ENCODE data around the gene PCNT. TPM values are rescaled to one million over a fixed set of nuclear protein-coding genes. Genes with fewer than 3 reads are reported as not detected.
A peak's percentile ranks its signal among the peaks of the same experiment; 100 is the strongest.

The PCNT gene
- total and polyA plus RNA-seq, 10 of the 15 experiments (the other 5 are each of a cell fraction or from before 2014, with no cell fraction given): 2.9 to 39.6 (median 20.5) TPM

- TF ChIP-seq, protein P1, sequence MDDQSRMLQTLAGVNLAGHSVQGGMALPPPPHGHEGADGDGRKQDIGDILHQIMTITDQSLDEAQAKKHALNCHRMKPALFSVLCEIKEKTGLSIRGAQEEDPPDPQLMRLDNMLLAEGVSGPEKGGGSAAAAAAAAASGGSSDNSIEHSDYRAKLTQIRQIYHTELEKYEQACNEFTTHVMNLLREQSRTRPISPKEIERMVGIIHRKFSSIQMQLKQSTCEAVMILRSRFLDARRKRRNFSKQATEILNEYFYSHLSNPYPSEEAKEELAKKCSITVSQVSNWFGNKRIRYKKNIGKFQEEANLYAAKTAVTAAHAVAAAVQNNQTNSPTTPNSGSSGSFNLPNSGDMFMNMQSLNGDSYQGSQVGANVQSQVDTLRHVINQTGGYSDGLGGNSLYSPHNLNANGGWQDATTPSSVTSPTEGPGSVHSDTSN (IDR thresholded peaks at IDR 0.05; ENCODE audit: insufficient replicate concordance, low read depth, low read length): no peak
These were observed 3.6 kb upstream of the PCNT start (continued) for GRCh38 chr21:46320331-46320801.

GRCh38 chr21:46322351-46323226 is 1.4 kb upstream of the PCNT start:
- WGBS (ENCODE audit: insufficient coverage, insufficient replicate concordance, low lambda C conversion rate, missing lambda C conversion rate): under 1% methylated on average over 50 of the region's 50 CpGs
- no peaks in the 10 kb centered on the region for H4K20me1 ChIP-seq (ENCODE audit: control insufficient read depth, insufficient read depth)
- H3K27me3 ChIP-seq (replicated peaks in 1 of 2; ENCODE audit: control insufficient read depth in 2 of 2, insufficient read depth in 2 of 2, low read length in 1 of 2): no peaks in the 10 kb centered on the region
- FAIRE-seq (no peak), ATAC-seq (no peak), DNase-seq (ENCODE audit: low read depth, low spot score) (no peak)
- intact Hi-C loops (cut with micrococcal nuclease; ENCODE audit: unreplicated experiment) (loop anchor here (1.0 to 5.0 kb wide), 3 partner anchors 36 to 135 kb away; partner anchors contain the start of genes DIP2A and YBEY), in situ Hi-C loops (cut with MboI) (no loop called here)
- peaks cover 57% of the 10 kb centered on the region for H3K79me2 ChIP-seq (ENCODE audit: control insufficient read depth, insufficient read depth, low read length)
- H3K4me3 ChIP-seq: peak overlapping the region; percentile 87
- ChIA-PET CTCF (interaction anchor here (0.8 to 1.7 kb wide), 2 partner anchors 179 to 315 kb away, joined by 4 to 5 read pairs; no protein-coding TSS in a partner anchor), SMC1A (ENCODE audit: uncharacterized antibody, unreplicated experiment) (interaction anchor here (0.8 to 1.3 kb wide), 3 partner anchors 38 to 70 kb away, joined by 3 to 4 read pairs (median 4); no protein-coding TSS in a partner anchor), RAD21 (ENCODE audit: unreplicated experiment) (interaction anchor here (0.5 to 1.6 kb wide), 7 partner anchors 12 to 317 kb away, joined by 3 to 8 read pairs (median 3); no protein-coding TSS in a partner anchor), POLR2A (interaction anchor here (0.5 to 2.3 kb wide), 6 partner anchors 37 to 143 kb away, joined by 3 to 7 read pairs (median 4); partner anchors contain the start of genes MCM3AP and YBEY)
- peak overlapping the region; percentile 78 for H2AFZ ChIP-seq (ENCODE audit: control insufficient read depth, low read depth, low read length)
- peaks cover 5% of the 10 kb centered on the region for H3K4me1 ChIP-seq (ENCODE audit: control insufficient read depth, insufficient read depth, low read length)
- peaks cover 0 to 3% of the 10 kb centered on the region in 2 experiments; a peak in 2 of 4 replicates for H3K36me3 ChIP-seq (ENCODE audit: control insufficient read depth in 2 of 2, insufficient read depth in 2 of 2, low read length in 1 of 2)
- H3K27ac ChIP-seq (ENCODE audit: control insufficient read depth, insufficient read depth): peak overlapping the region; percentile 94
- H3K9ac ChIP-seq (ENCODE audit: control insufficient read depth, insufficient read depth, low read length): peak overlapping the region; percentile 96
- H3K4me2 ChIP-seq (ENCODE audit: control insufficient read depth, insufficient read depth): peak overlapping the region; percentile 75
- no TSS peak for BruUV-seq (replicated peaks)
- no peaks in the 10 kb centered on the region for H3K9me3 ChIP-seq (replicated peaks; ENCODE audit: control insufficient read depth, insufficient read depth, low read length)
- no peak for TF ChIP-seq PML (IDR thresholded peaks at IDR 0.05; ENCODE audit: low read length)
- TF ChIP-seq SMC3 (IDR thresholded peaks at IDR 0.05; ENCODE audit: borderline replicate concordance, low read length): no peak
- TF ChIP-seq, protein P2, sequence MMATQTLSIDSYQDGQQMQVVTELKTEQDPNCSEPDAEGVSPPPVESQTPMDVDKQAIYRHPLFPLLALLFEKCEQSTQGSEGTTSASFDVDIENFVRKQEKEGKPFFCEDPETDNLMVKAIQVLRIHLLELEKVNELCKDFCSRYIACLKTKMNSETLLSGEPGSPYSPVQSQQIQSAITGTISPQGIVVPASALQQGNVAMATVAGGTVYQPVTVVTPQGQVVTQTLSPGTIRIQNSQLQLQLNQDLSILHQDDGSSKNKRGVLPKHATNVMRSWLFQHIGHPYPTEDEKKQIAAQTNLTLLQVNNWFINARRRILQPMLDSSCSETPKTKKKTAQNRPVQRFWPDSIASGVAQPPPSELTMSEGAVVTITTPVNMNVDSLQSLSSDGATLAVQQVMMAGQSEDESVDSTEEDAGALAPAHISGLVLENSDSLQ (IDR thresholded peaks at IDR 0.05): no peak
- TF ChIP-seq, protein P3, sequence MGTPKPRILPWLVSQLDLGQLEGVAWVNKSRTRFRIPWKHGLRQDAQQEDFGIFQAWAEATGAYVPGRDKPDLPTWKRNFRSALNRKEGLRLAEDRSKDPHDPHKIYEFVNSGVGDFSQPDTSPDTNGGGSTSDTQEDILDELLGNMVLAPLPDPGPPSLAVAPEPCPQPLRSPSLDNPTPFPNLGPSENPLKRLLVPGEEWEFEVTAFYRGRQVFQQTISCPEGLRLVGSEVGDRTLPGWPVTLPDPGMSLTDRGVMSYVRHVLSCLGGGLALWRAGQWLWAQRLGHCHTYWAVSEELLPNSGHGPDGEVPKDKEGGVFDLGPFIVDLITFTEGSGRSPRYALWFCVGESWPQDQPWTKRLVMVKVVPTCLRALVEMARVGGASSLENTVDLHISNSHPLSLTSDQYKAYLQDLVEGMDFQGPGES (IDR thresholded peaks at IDR 0.05): no peak
- no peak for TF ChIP-seq MEF2A (IDR thresholded peaks at IDR 0.05; ENCODE audit: insufficient read depth, low read depth, low read length)
- 0 out of 2 replicates have a peak, but pooled peaks have one; percentile 31 for TF ChIP-seq YY1 (IDR thresholded peaks at IDR 0.05; ENCODE audit: low read depth, low read length)
- TF ChIP-seq NR2F1 (conservative IDR thresholded peaks at IDR 0.05): 0 out of 2 replicates have a peak, but pooled peaks have one; percentile 1
- no peak for TF ChIP-seq CUX1 (IDR thresholded peaks at IDR 0.05; ENCODE audit: insufficient replicate concordance, low read depth, low read length)
- no peak for TF ChIP-seq HDAC6 (IDR thresholded peaks at IDR 0.05; ENCODE audit: unreplicated experiment)
- TF ChIP-seq NFYA (IDR thresholded peaks at IDR 0.05; ENCODE audit: borderline replicate concordance, low read depth, low read length): no peak
